Activated CD4-positive, alpha-beta T cell treated with anti-CD3 and anti-CD28 coated beads for 48 hours (primary cell): ENCODE results near the gene MRPL42.
A peak's percentile ranks its signal among the peaks of the same experiment; 100 is the strongest.
"Not testable (repeated sequence)": the region's sequence is repeated elsewhere in the genome, so short reads cannot be mapped to it uniquely, and the experiment has no call there.

Experiments used
- DNase-seq: peaks from one replicate; pipeline ENCODE4 v3.0.0-alpha.2; 2020

Gene MRPL42

DNA sequence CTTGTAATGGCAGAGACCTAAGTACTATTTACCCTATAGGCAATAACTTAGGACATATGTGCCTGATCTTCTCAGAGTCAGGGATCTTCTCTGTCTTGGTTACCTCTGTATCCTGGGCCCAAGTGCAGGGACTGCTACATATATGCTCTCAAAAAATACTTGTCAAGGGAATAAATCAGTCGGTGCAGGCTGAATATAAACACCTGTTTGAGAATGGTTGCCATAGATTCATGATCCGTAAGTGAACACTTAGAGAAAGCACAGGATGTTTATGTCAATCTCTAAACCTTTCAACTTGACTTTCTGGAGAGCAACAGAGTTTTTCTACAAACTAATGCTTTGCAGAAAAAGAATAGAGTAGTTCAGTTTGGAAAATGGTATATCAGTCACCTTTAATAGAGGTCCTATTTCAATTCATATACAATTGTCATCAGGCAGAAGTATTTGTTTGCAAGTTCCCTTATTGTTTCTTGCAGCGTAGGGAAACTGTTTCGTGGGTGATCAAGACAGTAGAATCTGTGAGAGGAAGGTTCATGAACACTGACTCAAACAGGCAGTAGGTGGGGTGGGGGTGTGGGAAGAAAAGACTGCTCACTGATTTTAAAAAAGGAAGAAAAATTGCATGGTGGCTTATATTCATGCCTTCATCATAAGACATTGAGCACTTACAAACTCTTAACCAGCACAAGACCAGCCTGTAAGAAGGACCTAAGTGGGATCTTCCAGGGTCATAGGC, 19.6 kb upstream of the MRPL42 start:
- DNase-seq, result peak; percentile 27

GRCh38 chr12:93448796-93449195, 18.5 kb upstream of the MRPL42 start:
- DNase-seq, result no peak

- no peak for DNase-seq
Observed at GRCh38 chr12:93449277-93449676, 18.0 kb upstream of the MRPL42 start.

- DNase-seq, result no peak
Observed at GRCh38 chr12:93451423-93452158, 15.7 kb upstream of the MRPL42 start.

DNA sequence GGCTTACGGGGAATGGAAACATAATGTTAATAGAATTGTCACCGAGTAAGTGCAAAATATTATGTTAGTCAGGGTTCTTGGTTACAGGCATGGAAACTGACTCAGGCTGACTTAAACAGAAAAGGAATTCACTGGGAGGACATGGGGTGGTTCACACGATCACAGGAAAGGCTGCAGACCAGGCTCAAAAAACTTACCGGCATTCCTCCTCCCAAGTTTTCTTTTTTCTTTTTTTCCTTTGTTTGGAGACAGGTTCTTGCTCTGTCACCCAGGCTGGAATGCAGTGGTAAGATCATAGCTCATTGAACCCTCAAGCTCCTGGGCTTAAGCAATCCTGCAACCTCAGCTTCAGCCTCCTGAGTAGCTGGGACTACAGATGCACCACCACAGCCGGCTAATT, 13.7 kb upstream of the MRPL42 start:
- no peak for DNase-seq

- no peak for DNase-seq
Observed at GRCh38 chr12:93456077-93456476, 11.2 kb upstream of the MRPL42 start.

DNA sequence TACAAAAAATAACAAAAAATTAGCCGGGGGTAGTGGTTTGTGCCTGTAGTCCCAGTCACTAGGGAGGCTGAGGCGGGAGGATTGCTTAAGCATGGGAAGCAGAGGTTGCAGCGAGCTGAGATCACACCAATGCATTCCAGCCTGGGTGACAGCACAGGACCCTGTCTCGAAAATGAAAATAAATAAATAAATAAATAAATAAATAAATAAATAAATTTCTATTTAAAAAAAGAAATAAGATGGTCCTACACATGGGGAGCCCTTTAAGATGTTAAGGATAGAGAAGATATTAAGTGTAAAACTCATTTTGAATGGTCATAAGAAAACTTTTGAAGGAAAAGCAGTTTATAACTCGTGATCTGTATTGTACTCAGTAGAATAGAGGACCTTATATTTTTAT, 8.2 kb upstream of the MRPL42 start:
- DNase-seq, result no peak

GRCh38 chr12:93460003-93460402, 7.3 kb upstream of the MRPL42 start:
- no peak for DNase-seq

- DNase-seq, result no peak
Observed at GRCh38 chr12:93460902-93461301, 6.4 kb upstream of the MRPL42 start.

- peak; percentile 33 for DNase-seq
Observed at GRCh38 chr12:93461503-93461902, 5.8 kb upstream of the MRPL42 start.

DNA sequence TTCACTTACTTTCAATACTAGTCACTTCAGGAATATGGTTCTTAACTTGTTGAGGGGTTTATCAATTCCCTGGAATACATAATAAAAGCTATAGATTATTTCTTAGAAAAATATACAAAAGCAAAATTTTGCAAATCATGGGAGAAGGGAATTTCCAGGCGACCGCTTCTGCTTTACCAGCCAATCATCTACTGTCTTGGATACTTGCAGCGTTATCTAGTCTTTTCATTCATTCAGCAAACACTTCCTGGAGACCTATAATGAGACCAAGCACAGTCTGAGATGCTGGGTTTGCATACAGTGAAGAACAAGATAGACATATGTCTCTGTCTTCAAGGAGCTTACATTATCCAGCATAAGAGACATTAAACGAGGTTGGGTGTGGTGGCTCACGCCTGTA, 1.5 kb upstream of the MRPL42 start:
- no peak for DNase-seq

GRCh38 chr12:93466625-93467350, 526 bp upstream of the MRPL42 start:
- DNase-seq, result no peak

DNA sequence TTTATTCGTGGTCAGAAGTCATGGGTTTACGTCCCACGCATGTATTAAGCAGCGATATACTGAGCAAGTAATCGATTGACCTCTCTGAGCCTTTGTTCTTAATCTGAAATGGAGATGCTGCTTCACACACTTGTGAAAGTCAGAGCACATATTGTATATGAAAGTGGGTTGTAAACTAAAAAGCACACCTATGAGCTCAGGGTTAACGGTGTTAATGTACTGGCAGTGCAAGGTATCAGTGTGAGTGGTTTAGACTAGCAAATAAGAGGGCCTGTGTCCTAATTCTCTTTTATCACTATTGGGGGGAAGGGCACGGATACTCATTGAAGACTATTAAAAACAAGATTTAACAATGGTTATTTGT, 676 bp downstream of the MRPL42 start:
- no peak for DNase-seq

GRCh38 chr12:93469386-93469785, 2.1 kb downstream of the MRPL42 start:
- DNase-seq, result no peak

DNA sequence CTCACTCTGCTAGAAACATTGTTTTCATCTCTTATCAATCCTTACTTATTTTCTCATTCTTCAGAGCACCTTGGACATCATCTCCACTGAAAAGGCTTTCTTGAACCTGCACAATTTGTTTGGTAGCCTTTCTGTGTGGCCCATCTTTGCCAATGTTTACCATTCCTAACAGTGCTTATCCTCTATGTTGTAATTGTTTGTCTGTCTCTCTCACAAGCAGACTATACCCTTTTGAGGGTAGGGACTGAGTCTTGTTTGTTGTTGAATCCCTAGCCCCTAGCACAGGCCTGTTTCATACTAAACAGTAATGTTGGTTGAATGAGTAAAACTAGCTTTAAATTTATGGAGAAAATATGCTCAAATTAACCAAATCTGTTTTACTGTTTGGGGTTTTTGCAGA, 9.2 kb downstream of the MRPL42 start:
- no peak for DNase-seq

DNA sequence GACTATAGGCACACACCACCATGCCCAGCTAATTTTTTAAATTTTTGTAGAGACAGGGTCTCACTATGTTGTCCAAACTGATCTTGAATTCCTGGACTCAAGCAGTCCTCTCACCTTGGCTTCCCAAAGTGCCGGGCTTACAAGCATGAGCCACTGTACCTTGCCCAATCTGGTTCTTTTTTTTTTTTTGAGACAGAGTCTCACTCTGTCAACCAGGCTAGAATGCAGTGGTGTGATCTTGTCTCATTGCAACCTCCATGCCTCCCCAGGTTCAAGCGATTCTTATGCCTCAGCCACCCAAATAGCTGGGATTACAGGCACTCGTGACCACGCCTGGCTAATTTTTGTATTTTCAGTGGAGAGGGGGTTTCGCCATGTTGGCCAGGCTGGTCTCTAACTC, 15.4 kb downstream of the MRPL42 start:
- no peak for DNase-seq

- no peak for DNase-seq
Observed at GRCh38 chr12:93483151-93483807, 16.0 kb downstream of the MRPL42 start.

GRCh38 chr12:93484315-93484981, 17.1 kb downstream of the MRPL42 start:
- no peak for DNase-seq

GRCh38 chr12:93492808-93493207, 25.5 kb downstream of the MRPL42 start:
- DNase-seq, result not testable (repeated sequence)

DNA sequence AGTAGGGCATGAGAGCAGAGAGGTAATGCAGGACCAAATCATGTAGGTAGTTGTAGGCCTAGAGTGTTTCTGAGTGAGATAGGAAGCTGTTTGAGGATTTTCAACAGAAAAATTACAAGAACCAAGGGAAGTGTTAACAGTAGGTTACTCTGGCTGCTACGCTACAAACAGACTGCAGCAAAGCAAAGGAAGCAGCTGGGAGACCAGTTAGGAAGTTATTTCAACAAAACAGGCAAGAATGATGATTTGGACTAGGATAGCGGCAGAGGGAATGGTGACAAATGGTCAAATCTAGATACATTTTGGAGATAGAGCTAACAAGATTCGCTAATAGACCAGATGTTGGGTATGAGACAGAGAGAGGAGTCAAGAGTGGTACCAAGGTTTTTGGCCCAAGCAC, 26.8 kb downstream of the MRPL42 start:
- no peak for DNase-seq

DNA sequence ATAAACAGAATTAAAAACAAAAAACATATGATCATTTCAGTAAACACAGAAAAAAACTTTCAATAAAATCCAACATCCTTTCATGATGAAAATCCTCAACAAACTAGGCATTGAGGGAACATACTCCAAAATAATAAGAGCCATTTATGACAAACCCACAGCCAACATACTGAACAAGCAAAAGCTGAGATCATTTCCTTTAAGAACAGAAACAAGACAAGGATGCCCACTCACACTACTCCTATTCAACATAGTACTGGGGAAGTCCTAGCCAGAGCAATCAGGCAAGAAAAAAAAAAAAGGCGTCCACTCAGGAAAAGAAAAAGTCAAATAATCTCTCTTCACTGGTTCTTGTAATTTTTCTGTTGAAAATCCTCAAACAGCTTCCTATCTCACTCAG, 30.1 kb downstream of the MRPL42 start:
- DNase-seq, result no peak

DNA sequence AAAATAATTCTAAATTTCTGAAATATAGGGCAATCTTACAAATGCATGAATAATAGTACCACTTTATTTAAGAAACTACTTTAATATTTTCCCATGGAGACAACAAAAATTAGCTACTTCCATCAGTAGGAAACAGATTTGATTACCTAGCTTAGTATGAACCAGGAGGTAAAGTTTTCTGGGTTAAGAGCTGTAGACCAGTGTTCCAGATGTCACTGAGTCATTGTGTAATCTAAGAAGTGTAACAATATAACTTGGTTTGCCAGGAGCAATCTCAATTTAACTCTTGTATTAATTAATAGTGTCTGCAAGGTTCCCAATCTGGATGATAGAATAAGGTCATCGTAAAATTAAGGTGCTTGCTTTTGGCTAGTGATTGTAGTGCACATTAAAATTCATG, 31.5 kb downstream of the MRPL42 start:
- not testable (repeated sequence) for DNase-seq

- DNase-seq, result no peak
Observed at GRCh38 chr12:93500201-93500600, 32.9 kb downstream of the MRPL42 start.
